Measurements from ENCODE around the gene PLCB1.

PLCB1 gene

GRCh38 chr20:8401556-8401955 lies 269.5 kb downstream of the PLCB1 start:
- Histone ChIP-seq H3K79me2 (ENCODE audit: control insufficient read depth, low read length) (no peaks in the 10 kb centered on the region), H3K27me3 (ENCODE audit: control insufficient read depth, low read length) (no peaks in the 10 kb centered on the region), H3K36me3 (ENCODE audit: control insufficient read depth, low read length) (no peaks in the 10 kb centered on the region; the same call in 1 of the 2 replicates), H3F3A (ENCODE audit: control insufficient read depth, insufficient read depth) (no peaks in the 10 kb centered on the region), H3K27ac (ENCODE audit: low read depth, low read length) (no peak overlapping the region), H3K4me2 (ENCODE audit: low read length) (no peak overlapping the region), H3K9me3 (ENCODE audit: control insufficient read depth, insufficient read depth, low read length) (no peaks in the 10 kb centered on the region), H3K4me3 (ENCODE audit: low read length) (no peak overlapping the region), H4K20me1 (ENCODE audit: control insufficient read depth, insufficient read depth, low read depth, low read length) (no peaks in the 10 kb centered on the region), H3K9me2 (replicated peaks; ENCODE audit: control insufficient read depth, low read length) (no peaks in the 10 kb centered on the region), H3K4me1 (ENCODE audit: control insufficient read depth, low read length) (peaks cover 63% of the 10 kb centered on the region)
- no peak for TF ChIP-seq EZH2phosphoT487 (IDR thresholded peaks at IDR 0.05; ENCODE audit: borderline replicate concordance, low read length)
- TF ChIP-seq CTCF (IDR thresholded peaks at IDR 0.05; ENCODE audit: low read depth, low read length, poor library complexity, severe bottlenecking) = no peak

GRCh38 chr20:8402798-8403197 lies 270.7 kb downstream of the PLCB1 start:
- H3K27me3 ChIP-seq (ENCODE audit: control insufficient read depth, low read length) = no peaks in the 10 kb centered on the region
- no peaks in the 10 kb centered on the region for H3K79me2 ChIP-seq (ENCODE audit: control insufficient read depth, low read length)
- no peak overlapping the region for H3K4me2 ChIP-seq (ENCODE audit: low read length)
- no peaks in the 10 kb centered on the region; the same call in 1 of the 2 replicates for H3K9me3 ChIP-seq (ENCODE audit: control insufficient read depth, insufficient read depth, low read length)
- no peak for TF ChIP-seq CTCF (IDR thresholded peaks at IDR 0.05; ENCODE audit: low read depth, low read length, poor library complexity, severe bottlenecking)
- TF ChIP-seq EZH2phosphoT487 (IDR thresholded peaks at IDR 0.05; ENCODE audit: borderline replicate concordance, low read length) = no peak
- H3K4me3 ChIP-seq (ENCODE audit: low read length) = no peak overlapping the region
- H4K20me1 ChIP-seq (ENCODE audit: control insufficient read depth, insufficient read depth, low read depth, low read length) = no peaks in the 10 kb centered on the region
- H3K9me2 ChIP-seq (replicated peaks; ENCODE audit: control insufficient read depth, low read length) = no peaks in the 10 kb centered on the region
- H3F3A ChIP-seq (ENCODE audit: control insufficient read depth, insufficient read depth) = no peaks in the 10 kb centered on the region
- peaks cover 59% of the 10 kb centered on the region for H3K4me1 ChIP-seq (ENCODE audit: control insufficient read depth, low read length)
- no peaks in the 10 kb centered on the region; the same call in 1 of the 2 replicates for H3K36me3 ChIP-seq (ENCODE audit: control insufficient read depth, low read length)
- no peak overlapping the region for H3K27ac ChIP-seq (ENCODE audit: low read depth, low read length)

GRCh38 chr20:8404912-8405635 lies 273.0 kb downstream of the PLCB1 start:
- Histone ChIP-seq H4K20me1 (ENCODE audit: control insufficient read depth, insufficient read depth, low read depth, low read length) (no peaks in the 10 kb centered on the region), H3K27ac (ENCODE audit: low read depth, low read length) (no peak overlapping the region), H3K9me2 (replicated peaks; ENCODE audit: control insufficient read depth, low read length) (no peaks in the 10 kb centered on the region), H3K4me2 (ENCODE audit: low read length) (no peak overlapping the region), H3K4me1 (ENCODE audit: control insufficient read depth, low read length) (peaks cover 49% of the 10 kb centered on the region), H3K9me3 (ENCODE audit: control insufficient read depth, insufficient read depth, low read length) (no peaks in the 10 kb centered on the region; the same call in 1 of the 2 replicates), H3K79me2 (ENCODE audit: control insufficient read depth, low read length) (no peaks in the 10 kb centered on the region), H3K4me3 (ENCODE audit: low read length) (no peak overlapping the region), H3F3A (ENCODE audit: control insufficient read depth, insufficient read depth) (no peaks in the 10 kb centered on the region), H3K36me3 (ENCODE audit: control insufficient read depth, low read length) (no peaks in the 10 kb centered on the region; the same call in 1 of the 2 replicates), H3K27me3 (ENCODE audit: control insufficient read depth, low read length) (no peaks in the 10 kb centered on the region)
- TF ChIP-seq EZH2phosphoT487 (IDR thresholded peaks at IDR 0.05; ENCODE audit: borderline replicate concordance, low read length) (no peak), CTCF (IDR thresholded peaks at IDR 0.05; ENCODE audit: low read depth, low read length, poor library complexity, severe bottlenecking) (no peak)
